Fibroblast of skin of back (primary cell): ENCODE results near the gene RECK. TPM values are rescaled to one million over a fixed set of nuclear protein-coding genes. Genes with fewer than 3 reads are reported as not detected.
"Not testable (repeated sequence)": the region's sequence is repeated elsewhere in the genome, so short reads cannot be mapped to it uniquely, and the experiment has no call there.

Experiments
- DNase-seq: peaks from one replicate; pipeline ENCODE4 v3.0.0-alpha.2; 2013
- polyA plus RNA-seq, 2 experiments: library from polyadenylated mRNA; unstranded; fragments of 120-200 nt; gene quantifications; one replicate each; pipeline ENCODE4 v1.2.1, GENCODE V29; 2013; ENCODE audit not compliant: insufficient read length in 2 of 2

The RECK gene
- 39.3 TPM for polyA plus RNA-seq (2013, experiment 1 of 2; ENCODE audit: insufficient read length)
- polyA plus RNA-seq (2013, experiment 2 of 2; ENCODE audit: insufficient read length): 67.6 TPM

- DNase-seq: peak; percentile 94
Observed at GRCh38 chr9:36036780-36037548, at the start of gene RECK. Gene RECK (plus strand): TSS chr9:36036913. CDS start chr9:36036999, 86 bp downstream.

DNA sequence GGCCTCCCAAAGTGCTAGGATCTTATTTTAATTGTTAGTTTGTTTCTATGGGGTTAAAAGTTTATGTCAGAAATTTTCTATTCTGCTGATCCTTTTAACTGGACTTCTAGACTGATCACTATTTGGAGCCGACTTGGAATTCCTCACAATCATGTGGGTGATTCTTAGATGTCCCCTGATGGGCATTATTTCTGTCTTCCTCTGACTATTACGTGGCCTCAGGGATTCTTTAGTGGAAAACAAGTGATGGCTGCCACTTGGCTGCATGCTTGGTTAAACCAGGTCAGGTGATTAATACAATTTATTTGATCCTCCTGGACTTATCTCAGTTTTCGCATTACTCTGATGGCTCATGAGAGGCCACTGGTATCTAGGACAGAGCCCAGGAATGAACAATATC is 46.6 kb upstream of the RECK start:
- DNase-seq: no peak

DNA sequence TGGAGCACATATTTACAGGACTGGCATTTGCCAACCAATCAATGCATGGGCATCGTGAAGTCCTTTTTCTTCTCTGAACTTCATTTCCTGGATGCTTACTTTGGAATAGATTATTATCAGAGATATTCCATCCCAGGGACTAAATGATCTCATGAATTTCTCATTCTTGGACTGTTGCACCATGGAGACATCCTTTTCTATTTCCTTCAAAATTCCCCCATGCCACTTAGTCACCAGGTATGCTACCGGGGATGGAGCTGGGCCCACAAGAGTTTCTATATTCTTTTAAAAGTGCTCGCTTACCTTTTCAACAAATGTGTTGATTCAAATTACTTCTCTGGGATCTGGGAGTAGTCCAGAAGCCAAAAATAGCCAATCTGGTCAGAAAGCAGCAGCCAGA is 43.6 kb upstream of the RECK start:
- not testable (repeated sequence) for DNase-seq

DNA sequence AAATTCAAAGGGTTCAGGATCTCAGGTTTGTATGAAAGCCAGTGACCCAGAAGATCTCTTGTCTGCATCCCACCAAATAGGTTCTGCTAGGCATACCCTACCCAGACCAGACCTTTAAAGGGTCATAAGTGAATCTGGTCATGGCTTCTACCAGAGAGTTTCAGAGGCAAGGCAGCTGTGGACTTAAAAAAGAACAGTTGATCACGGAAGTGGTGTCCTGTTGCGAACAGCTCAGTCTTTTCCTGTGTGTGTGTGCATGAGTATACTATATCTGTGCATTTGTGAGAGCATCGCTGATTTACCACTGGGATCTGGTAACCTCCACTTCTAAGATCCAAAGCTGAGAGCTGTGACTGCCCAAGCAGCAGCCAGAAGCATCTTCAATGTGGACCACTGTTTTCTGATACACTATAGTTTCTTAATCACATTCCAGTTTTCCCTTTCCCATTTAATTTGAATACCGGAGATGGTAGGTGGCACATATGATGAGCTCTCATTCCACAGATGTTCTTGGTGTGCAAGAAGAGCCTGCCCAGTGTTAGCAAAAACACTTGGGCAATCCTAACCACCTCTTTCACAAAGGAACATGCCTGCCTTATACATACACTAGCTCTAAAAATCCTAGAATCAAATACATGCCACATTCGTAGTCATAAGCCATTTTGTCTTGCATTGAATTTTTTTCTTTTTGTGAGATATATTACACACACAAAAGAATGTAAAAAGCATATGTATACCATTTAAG is 42.6 kb upstream of the RECK start:
- DNase-seq: no peak

DNA sequence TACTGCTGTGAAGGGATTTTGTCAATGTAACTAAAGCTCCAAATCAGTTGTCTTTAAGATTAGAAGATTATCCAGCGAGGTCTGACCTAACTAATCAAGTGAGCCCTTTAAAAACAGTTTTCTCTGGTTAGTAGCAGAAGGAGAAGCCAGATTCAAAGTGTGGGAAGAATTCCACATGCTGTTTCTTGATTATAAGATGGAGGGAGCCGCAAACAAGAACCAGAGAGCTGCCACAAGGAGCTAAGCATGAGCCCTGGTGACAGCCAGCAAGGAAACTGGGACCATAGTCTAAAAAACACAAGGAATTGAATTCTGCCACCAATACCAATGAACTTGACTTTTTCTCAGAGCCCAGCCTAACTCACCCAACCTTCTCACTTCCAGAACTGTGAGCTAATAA is 41.8 kb upstream of the RECK start:
- no peak for DNase-seq

DNA sequence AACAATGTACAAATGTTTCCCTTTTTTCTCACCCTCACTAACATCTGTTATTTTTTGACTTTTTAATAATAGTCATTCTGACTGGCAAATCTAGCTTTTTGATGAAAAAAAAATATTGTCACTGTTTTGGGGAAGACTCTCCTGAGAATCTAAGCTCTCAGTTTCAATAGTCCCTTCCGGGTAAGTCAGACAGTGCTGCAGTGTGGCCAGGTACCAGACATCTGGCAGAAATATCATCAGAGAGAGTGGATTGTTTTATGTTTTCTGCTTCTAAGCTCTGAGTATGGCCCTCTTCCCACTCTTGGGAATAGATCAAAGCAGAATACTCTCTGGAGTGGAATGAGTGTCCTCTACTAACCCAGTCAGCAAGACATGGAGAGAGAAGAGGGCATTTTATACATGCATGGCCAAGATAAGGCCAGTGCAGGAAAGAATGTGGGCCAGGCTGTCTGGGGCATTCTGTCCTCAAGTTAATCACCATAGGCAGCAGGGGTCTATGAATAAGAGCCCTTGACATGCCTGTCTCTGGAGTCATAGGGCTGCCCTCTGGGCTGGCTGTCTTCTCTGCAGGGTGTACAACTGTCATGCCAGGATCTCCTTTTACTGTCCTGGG is 40.2 kb upstream of the RECK start:
- DNase-seq: peak; percentile 89

GRCh38 chr9:35997016-35997415 is 39.7 kb upstream of the RECK start:
- not testable (repeated sequence) for DNase-seq

- no peak for DNase-seq
Observed at GRCh38 chr9:35998333-35998732, 38.4 kb upstream of the RECK start.

- DNase-seq: no peak
Observed at GRCh38 chr9:36005891-36006290, 30.8 kb upstream of the RECK start.

DNA sequence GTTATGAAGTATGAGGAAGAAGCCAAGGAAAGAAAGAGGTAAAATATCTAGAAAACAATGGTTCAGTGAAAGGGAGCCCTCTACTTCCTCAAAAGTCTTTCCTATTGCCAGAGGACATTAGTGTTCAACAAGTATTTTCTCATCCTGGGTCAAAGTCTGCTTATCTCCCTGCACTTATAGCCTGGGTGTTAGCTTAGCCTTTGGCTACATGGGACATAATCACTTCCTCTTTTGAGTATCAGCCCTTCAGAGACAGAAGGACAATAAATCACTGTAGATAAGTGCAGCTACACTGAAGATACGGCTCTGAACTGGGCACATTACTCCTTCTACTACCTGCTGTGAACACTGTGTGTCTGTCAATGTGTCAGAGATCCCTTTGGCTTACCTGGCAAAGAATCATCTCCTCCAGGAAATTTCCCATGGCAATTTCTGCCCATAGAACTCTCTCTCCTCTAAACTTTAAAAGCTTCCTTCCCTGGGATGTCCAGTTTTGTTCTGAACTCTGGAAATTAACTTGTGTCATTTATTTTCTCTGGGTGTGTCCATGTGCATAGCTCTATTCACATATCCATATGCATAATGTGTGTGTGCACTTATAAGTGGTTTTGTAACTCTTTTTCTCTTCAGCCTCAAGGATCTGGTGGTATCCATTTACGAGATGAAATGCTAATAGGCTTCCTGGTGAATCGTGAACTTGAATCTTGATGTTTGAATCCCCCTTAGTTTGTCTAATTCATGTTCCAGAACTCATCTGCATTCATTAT is 30.0 kb upstream of the RECK start:
- no peak for DNase-seq

GRCh38 chr9:36007316-36007708 is 29.4 kb upstream of the RECK start:
- no peak for DNase-seq

DNA sequence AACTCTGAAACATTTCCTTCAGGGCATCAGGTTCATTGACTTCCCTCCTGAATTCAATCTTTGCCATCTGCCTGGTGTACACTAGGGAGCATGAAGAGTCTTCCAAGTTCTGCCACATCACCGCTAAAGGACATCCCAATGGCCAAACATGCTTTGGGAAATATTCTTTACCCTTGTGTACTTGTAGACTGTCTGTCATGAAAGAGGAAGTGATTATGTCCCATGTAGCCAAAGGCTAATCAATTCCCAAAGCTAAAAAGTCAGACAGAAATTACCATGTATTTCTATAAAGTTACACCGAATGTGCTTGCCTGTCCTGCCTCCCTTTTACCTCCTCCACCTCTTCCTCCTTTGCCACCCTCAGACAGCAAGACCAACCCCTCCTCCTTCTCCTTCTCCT is 28.9 kb upstream of the RECK start:
- no peak for DNase-seq

DNA sequence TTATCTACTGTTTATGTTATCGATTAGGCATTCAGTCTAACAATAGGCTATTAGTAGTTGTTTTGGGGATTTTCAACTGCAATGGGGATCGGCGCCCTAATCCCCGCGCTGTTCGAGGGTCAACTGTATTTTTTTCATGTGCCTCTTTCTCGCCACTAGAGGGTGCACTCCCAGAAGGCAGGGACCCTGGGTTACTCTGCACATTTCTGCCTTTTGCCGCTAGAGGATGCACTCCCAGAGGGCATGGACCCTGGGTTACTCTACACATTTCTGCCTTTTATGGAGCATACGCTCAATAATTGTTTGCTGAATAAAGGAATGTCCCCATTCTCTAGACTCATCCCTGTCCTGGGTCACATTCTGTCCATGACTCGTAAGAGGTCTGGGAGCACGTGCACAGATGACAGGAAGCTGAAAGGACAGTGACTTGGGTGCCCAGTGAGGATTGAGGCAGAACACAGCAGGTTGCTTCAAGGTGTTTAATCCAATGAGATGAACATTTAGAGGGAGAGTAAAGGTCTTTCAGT is 27.9 kb upstream of the RECK start:
- peak; percentile 81 for DNase-seq

DNA sequence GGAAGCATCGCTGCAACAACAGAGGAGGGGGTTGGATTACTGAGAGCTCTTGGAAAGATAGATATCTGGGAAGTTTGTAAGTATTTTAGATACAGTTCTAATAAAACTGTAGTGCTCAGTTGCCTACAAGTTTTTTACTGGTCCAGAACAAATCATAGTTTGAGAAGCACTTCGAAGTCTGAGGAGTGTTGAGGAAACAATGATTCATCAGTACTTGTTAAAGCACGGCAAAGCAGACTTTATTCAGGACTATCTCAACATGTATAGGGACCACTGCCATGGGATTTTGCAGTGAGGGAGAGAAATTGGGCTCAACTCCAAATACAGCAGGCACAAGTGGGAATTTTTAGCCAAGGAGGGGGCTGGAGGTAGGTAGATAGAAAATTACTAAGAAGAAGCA is 25.3 kb upstream of the RECK start:
- no peak for DNase-seq

- DNase-seq: no peak
Observed at GRCh38 chr9:36017278-36017677, 19.4 kb upstream of the RECK start.

DNA sequence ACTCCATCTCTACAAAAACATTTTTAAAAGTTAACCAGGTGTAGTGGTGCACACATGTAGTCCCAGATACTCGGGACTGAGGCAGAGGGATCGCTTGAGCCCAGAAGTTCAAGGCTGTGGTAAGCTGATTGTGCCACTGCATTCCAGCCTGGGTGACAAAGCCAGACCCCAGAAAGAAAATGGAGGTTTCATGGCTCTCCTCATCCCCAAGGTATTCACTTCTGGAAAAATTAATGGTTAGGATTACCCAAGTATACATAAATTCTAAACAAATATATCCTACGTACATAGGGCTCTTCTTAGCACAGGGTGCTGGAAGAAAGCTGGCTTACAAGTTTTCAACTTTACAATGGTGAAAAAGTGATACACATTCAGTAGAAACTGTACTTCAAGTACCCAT is 18.6 kb upstream of the RECK start:
- DNase-seq: no peak

GRCh38 chr9:36018891-36019720 is 17.6 kb upstream of the RECK start:
- no peak for DNase-seq

- no peak for DNase-seq
Observed at GRCh38 chr9:36021968-36022367, 14.7 kb upstream of the RECK start.

DNA sequence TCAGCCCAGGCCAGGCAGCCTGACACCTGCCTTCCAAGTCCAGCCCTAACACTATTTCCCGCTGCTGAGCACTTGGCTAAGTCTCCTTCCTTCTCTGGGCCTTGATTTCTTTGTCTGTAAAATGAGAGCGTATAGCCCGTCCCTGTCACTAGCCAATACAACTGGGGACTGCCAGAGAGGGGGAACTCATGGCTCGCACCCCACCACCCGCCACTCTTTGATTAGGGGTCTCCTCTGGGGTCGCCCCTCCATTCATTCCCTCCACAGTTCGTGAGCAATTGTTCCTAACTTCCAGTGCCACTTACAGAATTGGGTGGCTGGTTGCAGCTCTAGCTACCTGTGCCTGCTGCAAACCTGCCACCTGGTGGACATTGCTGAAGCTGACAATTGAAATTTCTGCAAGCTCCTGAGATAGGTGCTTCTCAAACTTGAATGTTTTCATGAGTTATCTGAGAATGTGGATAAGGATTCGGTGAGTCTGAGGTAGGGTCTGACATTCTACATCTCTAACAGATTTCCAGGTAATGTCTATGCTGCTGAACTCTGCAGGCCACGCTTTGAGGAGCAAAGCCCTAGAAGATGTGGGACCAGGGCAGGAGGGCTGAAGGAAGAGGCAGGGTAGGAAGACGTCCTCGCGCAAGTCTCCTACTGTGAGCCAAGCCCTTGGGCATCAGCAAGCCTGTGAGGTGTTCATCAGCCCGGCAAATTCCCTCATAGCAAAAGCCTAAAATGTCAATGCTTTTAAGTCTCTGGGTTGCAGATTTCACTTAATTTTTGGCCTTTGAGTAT is 13.3 kb upstream of the RECK start:
- DNase-seq: peak; percentile 67

GRCh38 chr9:36025746-36026145 is 11.0 kb upstream of the RECK start:
- peak; percentile 56 for DNase-seq

DNA sequence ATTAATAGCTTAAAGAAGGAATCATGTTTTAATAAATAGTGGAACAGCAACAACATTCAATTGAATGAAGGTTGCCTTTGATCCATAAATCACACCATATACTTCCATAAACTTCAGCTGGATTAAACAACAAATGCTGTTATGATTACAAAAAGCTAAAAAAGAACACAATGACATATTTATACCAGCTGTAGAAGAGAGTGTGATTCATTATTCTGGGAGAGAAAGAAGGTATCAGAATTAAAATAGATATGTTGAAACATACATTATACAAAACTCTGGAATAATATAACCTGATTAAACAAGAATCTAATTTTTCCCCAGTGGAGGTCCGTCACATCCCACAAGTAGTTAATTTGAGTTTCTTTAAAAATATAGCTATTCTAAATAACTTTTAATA is 7.5 kb upstream of the RECK start:
- DNase-seq: no peak
